Stimulated activated CD8-positive, alpha-beta memory T cell treated with anti-CD3 and anti-CD28 coated beads, Interleukin-4, amount 100 ng/mL, for 24 hours (primary cell): ENCODE results near the gene THEM5.

ENCODE experiments used
- DNase-seq: peaks from one replicate; pipeline ENCODE4 v3.0.0-alpha.2; 2020; ENCODE audit warnings: low read depth

THEM5 gene

DNA sequence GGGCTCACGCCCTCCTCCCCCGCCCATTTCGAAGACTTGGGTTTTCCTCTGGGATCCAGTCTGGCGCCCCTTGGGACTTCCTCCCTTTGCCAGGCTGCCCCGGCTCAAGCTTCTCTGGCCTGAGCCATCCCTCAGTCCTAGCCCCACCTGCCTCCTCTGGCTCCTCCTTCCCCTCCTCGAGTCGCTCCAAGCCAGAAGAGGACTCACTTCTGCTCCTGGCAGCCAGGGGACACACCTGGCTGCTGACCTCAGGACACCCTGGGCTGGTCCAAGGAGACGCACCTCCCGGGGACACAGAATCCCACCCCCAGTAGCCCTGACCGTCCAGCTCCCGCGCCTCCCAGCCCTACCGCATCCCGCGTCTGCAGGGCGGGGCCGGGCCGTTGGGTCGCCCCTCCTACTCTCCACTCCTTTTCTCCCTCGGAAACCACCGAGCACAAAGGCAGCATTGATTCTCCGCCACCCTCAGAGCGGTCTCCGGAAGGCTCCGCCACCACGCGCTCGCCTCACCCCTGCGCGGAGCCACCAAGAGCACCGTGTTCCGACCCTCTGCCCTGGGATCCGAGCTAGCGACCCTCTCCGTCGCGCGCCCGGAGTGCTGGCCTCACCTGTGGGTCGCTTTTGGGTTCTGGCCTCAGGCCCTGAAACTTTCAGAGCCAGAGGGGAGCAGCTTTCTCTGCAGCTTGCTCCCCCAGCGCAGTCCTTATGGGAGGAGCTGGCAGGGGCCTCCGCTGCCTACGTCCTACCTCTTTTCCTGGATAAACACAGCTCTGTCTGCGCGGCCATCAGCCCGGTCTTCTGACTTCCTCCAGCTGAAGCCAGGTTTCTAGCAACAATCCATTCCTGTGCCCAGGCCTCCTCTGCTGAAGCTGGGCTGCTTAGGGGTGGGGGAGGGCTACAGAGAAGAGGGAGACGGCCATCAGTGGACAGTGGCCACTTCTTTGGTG is 13.8 kb downstream of the THEM5 start, which contains the start of gene C2CD4D:
Gene C2CD4D (minus strand): TSS at position 364 of the 947 bp plus-strand sequence. CDS start 831 bp downstream, outside the sequence.
- peak; percentile 47 for DNase-seq

DNA sequence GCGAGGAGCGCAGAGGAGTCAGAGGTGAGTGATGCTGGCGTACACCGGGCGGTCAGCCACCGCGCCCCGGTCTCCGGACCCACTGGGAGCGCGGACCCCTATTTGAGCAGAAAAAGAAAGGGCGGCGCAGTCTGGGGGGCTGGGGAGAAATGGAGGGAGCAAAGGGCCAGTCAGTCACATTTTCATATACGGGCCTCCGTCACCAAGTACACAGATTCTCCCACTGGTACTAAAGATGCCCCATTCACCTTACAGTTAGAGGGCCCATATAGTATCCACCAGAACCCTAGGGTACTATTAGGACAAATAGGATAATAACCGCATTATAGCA is 14.5 kb downstream of the THEM5 start:
- no peak for DNase-seq

DNA sequence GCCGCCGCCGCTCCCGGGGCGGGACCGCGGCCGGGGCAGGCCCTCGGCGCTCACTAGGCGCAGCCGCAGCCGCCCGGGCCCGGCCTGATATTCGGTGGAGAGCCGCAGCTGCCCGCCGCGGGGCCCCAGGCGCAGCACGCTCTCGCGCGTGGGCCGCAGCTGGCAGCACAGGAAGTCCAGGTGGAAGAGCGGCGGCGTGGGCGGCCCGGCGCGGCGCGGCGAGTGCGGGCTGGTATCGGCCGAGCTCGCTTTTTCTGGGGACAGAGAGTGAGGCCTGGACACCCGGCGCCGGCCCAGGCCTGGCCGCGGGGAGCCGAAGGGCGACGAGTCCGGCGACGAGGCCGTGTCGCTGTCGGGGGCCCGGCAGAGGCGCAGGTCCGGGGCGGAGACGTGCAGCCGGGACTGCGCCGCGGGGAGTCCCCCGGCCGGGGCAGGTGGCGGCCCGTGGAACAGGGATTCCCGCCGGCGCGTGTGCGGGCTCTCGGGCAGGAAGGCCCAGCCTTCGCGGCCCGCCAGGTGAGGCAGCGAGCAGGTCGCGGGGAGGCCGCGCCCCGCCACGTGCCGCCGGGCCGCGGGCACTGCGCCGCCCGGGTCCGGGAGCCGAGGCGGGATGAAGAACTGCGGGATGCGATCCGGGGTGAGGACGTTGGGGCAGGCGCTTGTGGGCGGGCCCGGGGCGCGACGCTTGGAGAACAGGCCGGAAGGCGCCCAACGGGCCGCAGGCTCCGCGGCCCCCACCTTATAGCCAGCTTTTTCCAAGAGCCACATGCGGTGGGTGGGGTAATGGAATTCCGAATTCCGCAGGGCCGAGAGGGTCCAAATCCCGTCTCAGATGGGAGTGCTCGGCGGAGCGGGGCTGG is 15.1 kb downstream of the THEM5 start:
- DNase-seq = no peak

DNA sequence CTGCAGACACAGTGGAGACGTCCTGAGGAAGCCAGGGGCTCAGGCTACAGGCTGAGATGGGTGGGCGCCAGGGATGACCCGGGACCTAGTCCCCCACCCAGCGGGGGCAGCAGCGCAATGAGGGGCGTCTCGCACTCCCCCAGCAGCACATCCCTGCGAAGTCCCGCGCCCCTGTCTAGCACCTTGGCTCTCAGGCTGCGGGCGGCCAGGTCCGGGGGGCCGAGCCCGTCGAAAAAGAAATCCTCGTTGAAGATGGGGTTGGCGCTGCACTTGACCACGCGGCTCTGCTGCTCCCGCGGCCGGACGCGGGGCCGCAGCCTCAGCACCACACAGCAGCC is 15.7 kb downstream of the THEM5 start:
- DNase-seq = no peak

DNA sequence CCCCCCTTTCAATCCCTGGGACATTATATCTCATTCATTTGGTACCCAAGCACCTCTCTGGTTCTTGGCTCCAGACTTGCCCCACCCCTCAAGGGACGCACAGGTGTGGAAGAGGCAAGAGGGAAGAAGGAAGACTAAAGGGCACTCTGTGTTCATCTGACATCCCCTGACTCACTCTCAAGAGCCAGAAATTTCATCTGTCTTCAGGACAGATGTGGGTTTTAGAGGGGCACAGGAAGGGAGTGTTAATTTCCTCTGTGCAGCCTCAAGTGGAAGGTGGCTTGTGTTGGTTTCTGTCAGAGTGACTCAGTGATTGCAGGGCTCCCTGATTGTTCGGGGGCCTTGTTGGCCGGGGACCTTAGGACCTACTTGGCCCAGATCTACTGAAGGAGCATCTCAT is 16.3 kb downstream of the THEM5 start:
- no peak for DNase-seq

DNA sequence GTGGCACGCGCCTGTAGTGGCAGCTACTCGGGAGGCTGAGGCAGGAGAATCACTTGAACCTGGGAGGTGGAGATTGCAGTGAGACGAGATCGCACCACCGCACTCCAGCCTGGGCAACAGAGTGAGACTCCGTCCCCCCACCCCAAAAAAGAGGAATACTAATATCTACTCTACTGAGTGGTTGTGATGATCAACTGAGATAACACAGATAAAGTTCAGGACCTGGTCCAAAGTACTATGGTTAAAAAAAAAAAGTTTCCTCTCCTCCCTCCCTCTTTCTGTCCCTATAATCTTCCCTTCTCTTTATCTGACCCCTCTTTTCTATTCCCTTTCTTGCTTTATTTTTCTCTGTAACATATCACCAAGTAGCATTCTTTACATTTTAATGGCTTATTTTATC is 17.9 kb downstream of the THEM5 start:
- DNase-seq = no peak

DNA sequence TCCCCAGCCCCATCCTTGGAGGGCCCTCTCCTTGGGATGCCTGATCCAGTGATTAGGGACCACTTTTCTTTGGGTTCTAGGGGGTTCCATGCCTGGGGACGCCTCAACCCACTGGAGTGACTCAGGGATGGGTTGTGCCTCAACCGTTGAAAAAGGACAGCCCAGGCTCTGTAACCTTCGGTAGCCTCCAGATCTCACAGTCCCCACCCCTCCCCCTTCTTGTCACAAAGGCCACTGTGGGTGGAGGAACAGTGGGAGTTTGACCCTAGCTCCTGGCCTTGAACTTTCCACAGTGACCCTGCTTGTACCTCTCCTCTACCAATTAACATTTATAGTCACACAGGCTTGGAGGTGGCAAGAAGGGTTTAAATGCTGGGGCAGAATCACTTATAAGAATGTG is 19.3 kb downstream of the THEM5 start:
- DNase-seq = no peak

DNA sequence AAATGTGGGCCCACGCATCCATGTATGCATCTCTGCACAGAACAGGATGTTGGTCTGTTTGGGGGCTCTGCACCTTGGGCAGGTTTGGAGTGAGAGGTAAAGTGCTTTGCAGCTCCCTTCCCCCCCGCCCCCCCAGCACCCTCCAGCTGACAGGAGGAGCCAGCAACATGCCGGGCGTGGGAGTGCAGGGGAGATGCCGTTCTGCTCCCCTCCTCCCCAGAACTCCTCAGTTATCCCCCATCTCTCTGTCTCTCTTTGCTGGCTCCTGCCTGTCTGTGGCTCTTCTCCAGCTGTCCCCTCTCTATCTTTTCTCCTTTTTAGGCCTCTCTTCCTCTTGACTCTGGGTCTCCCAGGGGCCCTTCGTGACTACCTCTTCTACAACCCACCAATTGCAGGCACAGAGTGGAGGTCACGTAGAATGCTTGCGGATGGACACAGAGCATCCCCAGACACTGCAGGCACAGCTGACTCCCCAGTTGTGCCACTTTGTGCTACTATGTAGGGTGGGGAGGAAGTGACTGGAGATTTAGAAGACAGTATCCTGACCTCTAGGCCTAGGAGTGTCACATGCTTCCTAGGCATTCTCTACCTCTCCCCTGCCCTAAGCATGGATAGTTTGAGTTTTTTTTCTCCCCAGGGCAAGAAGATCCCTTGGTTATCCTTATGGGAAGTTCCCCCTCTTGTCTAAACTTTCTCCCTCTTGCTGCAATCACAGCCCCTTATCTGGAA is 20.2 kb downstream of the THEM5 start:
- no peak for DNase-seq

DNA sequence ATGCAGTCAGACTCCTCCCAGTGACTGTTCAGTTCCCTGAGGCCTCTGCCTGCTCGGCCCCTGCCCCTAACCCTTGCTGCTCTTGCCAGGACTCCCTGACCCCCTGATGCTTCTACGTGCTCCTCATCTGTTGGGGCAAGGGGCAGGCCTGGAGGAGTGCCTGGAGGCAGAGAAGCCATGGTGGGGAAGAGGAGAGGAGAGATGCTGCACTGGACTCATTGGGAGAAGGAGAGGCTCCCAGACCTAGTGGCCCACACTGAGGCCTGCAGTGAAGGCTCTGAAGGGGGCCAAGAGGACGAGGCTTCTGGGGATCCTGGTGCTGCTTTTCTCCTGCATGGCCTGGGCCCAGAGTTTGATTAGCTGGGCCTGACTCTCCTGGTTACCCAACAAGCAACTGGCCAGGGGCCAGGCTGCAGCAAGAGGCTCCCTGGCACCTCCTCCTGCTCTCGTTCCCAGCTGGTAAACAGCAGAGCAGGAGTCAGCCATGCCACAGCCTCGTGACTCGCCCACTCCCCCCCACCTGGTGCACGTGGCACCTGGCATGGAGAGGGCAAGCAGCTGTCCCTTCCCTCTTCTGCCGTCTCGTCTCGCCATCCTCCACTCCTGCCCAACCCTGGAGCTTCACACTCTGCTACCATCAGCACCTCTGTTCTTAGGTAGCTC is 21.1 kb downstream of the THEM5 start:
- DNase-seq = no peak

DNA sequence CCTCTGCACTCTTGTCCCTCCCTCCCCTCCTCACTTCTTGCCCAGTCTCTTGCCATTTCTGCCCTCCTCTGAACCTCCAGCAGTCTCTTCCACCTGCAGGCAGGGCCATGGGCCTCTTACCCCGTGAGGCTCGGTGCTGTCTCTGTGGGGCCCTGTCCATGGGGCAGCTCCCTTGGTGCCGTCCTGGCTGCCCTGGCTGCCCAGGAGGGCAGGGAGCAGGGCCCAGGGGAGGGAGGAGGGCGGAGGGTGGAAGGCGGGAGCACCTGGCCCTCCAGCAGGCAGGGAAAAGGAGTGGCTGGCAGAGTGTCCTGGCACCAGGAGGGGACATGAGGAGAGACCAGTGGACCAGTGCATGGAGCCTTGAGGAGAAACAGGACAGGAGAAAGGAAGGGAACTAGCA is 21.9 kb downstream of the THEM5 start, which contains the start of gene RORC:
Gene RORC (minus strand): TSS at position 198 of the 400 bp plus-strand sequence. CDS start 38 bp downstream, at position 160.
- no peak for DNase-seq

DNA sequence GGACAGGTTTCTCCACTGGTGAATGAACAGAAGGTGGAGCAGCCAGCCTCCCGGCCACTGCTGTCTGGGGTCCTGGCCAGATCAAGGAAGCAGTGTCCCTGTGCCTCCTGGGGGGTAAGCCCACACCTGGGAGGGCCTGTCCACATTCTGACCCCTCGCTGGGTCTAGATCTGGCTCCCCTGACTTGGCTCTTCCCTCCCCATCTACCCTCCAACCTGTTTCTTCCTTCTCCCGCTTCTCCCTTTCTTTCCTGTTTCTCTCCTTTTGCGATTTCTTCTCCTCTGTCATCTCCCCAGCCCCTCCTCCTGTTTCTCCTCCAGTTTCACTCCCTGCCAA is 22.3 kb downstream of the THEM5 start:
- no peak for DNase-seq

DNA sequence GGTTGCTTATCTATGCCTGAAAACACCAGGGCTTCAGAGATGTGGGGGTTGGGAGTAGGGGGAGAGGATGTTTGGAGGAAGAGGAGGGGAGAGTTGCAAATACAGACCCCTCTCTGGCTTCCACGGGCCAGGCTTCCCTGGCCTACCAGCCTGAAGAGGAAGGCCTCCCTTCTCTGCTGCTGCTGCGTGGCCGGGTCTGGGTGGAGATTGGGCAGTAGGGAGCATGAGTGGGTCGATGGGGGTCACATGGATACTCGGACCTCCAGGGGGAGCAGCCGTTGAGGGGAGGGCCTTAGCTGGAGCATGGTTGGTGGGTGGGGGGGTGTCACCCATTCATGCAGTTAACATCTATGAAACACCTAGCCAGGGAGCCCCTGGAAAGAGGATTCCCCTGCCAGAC is 23.5 kb downstream of the THEM5 start:
- DNase-seq = no peak

DNA sequence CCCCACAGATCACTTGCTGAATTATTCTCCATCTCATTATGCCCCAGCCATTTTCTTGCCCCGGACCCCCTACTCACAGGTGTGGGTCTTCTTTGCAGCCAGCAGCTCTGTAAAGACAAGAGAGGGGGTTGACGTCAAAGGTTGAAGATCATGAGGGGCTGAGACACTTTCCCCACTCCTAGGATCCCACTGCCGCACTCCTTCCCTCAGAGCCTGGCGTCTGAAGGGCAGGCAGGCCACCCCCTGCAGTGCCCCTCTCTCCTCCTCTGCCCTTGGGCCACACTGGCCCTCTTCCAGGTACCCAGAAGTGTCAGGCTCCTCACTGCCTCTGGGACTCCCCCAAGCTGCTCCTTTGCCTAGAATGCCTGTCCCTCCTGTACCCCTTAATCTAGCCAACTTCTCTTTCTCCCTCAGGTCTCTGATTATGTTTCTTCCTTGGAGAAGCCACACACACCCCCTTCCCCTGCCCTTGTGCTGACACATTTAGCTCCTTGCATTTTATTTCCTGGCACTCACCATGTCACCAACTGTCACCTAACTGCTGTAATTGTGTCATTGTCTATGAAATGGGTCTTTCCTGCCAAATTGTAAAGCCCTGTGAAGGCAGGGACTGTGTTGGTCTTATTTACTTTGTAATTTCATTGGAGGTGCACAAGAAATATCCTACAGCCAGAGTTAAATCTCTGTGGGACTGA is 24.0 kb downstream of the THEM5 start:
- no peak for DNase-seq

DNA sequence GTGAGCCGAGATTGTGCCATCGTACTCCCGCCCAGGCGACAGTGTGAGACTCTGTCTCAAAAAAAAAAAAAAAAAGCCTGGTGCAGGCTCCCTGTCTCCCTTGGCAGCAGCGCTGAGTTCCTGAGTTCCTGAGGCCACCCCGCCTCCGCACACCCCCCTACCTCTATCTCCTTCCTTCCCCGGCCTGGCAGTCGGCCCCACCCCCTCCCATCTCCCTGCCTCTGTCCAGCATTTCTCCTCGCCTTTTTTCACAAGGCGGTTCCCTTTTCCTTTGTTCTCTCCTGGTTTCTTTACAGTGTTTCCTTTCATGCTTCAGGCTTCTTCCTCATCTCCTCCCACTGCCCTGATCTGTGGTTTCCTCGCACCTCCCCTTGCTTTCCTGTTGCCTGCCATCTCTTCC is 24.6 kb downstream of the THEM5 start:
- DNase-seq = no peak

DNA sequence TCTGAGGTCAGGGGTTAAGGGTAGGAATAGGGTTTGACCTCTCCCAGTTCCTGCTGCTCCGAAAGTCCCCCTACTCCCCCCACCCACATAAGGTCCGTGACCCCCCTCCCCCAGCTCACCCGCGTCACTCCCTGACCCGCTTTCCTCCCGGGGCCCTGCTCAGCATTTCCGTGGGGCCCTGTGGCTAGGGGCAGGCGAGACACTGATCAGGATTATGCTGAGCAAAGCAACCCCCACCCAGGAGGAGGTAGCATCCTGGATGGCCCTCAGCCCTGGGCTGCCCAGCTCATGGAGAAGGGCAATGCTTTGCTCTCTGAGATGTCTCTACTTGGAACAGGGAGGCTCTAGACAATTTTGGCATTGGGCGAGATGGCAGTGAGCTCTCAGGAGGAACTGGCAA is 25.7 kb downstream of the THEM5 start:
- DNase-seq = no peak

DNA sequence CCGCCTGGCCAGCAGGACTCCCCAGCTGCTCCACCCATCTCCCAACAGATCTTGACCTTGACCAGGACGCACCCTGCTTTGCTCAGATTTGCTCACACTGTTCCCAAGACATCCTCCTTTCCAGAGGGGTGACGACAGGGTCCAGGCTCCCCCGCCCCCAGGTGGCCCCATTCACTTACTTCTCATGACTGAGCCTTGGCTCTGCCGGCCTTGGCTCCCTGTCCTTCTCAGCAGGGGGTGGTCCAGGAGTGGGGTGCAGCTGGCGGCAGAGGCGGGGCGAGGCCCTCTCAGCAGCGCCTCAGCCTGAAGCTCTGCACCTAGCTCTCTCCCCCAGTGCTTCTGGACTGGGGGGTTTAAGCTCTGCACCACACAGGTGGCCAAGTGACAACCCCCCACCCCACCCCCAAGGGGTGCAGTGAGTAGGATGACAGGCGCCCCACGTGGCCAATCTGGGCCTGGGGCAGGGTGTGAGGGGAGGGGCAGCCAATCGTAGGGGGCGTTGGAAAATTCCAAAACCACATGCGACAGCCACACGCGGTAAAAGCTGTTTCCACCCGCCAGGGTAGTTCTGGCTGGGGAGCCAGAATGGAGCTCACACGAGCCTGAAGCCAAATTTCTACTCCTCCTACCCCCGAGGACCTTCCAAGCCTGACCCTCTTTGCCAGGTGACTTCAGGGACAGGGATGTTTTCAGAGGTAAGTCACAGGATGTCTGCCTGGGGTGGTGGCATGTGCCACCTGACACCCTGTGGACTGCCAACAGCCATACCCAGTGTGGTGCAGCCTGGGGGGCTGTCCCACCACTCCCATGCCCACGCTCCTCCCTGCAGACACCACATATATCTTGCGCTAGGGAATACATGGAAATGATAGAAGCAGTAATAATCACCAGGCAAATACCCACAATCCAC is 27.5 kb downstream of the THEM5 start:
- no peak for DNase-seq

DNA sequence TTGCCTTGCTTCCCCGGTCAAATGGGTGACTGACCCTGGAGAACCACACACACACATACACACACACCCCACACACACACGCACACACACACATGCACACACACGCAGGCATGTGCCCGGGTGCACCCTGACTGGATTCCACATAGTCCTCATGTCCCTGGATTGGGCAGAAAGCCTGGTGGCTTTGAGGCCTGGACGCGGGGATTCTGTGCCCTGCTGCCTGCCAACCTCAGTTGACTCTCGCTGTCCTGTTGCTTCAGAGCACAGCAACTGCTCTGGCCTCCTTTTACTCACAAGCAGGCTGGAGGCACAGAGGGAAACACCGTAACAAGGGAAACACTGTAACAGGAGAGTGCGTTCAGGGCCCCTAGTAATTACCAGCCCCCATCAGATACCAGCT is 28.3 kb downstream of the THEM5 start:
- DNase-seq = no peak

DNA sequence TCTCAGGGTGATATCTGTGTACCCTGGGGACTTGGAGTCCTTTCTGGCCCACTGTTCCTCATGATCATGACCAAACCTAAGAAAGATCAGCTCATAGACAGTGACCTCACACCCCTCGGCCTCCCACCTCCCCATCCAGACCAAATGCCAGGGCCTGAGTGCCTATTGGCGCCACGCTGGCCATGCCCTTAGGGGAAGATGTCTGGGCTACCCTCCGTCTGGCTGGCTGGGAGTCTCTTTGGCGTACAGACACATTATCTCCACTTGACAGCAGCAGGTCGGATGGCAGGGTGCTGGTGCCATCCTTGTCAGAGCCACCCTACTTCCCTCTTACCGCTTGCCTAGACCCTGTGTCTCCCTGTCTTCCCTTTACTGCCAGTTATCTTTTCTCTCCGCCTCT is 30.3 kb downstream of the THEM5 start:
- DNase-seq = no peak

DNA sequence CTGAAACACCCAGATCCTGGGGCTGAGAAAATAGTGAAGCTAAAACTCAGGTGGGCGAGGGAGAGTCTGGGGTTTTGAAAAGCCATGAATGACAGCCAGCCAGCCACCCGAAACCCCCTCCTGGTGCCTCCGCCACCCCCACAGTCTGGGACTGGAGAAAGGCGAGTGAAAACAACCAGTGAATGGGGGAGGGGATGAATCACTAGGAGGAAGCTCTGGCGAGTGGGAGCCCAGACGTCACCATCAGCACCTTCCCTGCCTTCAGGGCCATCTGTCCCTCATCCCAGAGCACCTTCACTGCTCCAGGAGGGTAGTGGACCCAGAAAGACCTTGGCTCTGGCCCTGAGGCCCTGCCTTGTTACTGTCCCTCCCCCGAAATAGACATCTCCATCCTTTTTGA is 31.1 kb downstream of the THEM5 start:
- no peak for DNase-seq

DNA sequence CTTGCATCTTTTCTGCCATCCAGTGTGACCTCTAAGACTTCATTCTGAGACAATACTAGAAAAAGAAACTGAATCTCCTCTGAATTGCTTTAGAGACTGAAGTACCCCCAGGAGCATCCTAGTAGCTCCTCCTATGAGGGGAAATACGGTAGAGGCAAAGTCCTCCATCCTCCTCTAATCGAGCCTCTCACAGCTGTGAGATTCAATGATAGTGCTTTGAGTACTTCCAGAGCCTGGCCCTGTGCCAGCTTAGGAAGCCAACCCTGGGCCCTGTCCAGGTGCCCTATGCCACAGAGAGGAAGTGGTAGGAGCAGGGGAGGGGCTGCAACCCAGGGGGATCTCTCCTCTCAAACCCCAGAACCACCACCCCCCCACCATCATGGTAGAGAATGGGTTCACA is 32.6 kb downstream of the THEM5 start:
- no peak for DNase-seq
